ENCODE measurements around the gene GPX2.

DNA sequence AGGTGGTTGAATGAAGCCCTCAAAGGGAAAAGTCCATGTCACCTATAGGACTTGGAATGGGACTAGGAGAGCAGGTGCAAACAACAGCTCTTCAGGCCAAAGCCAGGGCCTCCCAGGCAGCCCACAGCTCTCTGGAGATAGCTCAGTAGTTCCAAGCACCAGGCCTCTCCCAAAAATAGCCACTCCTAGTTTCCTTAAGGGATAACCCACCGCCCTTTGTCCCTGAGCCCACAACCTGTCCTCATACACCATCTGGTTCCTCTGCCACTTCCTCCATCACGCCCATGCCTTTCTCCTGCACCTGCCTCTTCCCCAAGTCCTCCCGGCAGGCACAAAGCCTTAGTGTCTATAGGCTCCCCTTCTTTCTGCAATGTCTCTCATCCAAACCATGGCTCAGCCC is 27.5 kb upstream of the GPX2 start:
- TF ChIP-seq, protein P1, sequence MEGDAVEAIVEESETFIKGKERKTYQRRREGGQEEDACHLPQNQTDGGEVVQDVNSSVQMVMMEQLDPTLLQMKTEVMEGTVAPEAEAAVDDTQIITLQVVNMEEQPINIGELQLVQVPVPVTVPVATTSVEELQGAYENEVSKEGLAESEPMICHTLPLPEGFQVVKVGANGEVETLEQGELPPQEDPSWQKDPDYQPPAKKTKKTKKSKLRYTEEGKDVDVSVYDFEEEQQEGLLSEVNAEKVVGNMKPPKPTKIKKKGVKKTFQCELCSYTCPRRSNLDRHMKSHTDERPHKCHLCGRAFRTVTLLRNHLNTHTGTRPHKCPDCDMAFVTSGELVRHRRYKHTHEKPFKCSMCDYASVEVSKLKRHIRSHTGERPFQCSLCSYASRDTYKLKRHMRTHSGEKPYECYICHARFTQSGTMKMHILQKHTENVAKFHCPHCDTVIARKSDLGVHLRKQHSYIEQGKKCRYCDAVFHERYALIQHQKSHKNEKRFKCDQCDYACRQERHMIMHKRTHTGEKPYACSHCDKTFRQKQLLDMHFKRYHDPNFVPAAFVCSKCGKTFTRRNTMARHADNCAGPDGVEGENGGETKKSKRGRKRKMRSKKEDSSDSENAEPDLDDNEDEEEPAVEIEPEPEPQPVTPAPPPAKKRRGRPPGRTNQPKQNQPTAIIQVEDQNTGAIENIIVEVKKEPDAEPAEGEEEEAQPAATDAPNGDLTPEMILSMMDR (conservative IDR thresholded peaks at IDR 0.05 in 1 of 2, IDR thresholded peaks at IDR 0.05 in 1 of 2; ENCODE audit: extremely low read depth in 1 of 2, insufficient read depth in 1 of 2, low read depth in 1 of 2, low read length in 2 of 2): no peak
- no peak for TF ChIP-seq EZH2 (IDR thresholded peaks at IDR 0.05; ENCODE audit: borderline replicate concordance, low read length)
